Stimulated activated CD4-positive, alpha-beta T cell treated with anti-CD3 and anti-CD28 coated beads, Interleukin-2, amount 100 ng/mL, for 4 hours (primary cell): ENCODE data around the gene CRB2.

Experiments
- DNase-seq: peaks from one replicate; pipeline ENCODE4 v3.0.0-alpha.2; 2020; ENCODE audit warnings: low read depth

CRB2 gene

DNA sequence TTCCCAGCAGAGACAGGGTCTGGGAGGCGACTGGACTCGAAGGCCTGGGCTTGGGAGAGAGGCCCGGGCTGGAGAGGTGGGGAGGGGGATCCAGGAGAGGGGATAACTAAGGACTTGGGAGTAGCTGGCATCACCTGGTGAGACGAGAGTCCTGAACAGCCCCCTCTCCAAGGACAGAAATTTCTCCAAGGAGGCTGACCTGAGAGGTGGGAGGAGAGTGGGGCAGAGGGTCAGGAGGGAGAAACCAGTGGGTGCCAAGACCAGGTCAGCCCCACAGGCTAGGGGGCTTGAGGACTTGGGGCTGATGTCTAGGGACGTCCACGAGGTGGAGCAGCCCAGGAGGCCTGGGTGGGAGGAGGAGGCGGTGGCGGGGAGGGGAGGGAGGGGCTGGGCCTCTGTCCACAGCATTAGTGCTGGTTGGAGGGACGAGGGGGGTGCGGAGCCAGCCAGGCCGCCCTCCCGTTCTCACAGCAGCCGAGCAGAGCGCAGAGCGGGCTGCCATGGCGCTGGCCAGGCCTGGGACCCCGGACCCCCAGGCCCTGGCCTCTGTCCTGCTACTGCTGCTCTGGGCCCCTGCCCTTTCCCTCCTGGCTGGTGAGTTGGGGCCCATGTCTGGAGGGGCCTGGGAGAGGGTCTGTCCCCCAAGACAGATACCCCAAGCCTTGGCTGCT, at the start of gene CRB2:
TSS of gene CRB2 (plus strand) at position 437 of the 671 bp plus-strand sequence. CDS start at position 501, 64 bp downstream.
- DNase-seq: no peak

DNA sequence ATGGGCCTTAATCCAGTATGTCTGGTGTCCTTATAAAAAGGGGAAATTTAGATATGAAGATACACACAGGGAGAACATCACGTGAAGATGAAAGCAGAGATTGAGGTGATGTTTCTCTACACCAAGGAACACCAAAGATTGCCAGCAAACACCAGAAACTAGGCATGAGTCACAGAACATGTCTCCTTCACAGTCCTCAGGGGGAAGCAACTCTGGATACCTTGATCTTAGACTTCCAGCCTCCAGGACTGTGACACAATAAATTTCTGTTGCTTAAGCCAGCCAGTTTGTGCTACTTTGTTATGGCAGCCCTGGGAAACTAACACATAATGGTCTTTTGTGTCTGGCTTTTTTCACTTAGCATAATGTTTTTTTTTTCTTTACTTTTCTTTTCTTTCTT, 46.4 kb upstream of the CRB2 start:
- DNase-seq: no peak

DNA sequence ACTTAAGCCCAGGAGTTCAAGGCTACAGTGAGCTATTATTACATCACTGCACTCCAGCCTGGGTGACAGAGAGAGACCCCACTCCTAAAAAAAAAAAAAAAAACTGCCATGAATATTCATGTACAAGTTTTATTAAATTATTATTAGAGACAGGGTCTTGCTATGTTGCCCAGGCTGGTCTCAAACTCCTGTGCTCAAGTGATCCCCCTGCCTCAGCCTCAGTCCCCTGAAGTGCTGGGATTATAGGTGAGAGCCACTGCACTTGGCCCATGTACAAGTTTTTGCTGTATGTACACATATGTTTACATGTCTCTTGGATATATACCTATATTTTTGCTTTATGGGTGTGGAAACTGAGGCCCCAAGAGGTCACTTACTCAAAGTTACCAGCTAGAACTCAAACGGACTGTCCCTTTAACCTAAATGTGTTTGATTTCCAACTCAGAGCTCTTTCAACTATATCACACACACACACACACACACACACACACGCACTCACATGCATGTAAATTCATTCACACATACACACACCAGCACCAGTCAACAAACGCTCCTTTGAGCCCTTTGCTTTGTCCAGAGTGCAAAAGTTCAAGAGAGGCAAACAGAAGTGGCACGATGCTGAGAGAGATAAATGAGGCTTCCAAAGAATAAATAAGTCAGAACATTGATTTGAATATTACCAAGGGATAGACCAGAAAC, 45.3 kb upstream of the CRB2 start:
- DNase-seq: no peak

DNA sequence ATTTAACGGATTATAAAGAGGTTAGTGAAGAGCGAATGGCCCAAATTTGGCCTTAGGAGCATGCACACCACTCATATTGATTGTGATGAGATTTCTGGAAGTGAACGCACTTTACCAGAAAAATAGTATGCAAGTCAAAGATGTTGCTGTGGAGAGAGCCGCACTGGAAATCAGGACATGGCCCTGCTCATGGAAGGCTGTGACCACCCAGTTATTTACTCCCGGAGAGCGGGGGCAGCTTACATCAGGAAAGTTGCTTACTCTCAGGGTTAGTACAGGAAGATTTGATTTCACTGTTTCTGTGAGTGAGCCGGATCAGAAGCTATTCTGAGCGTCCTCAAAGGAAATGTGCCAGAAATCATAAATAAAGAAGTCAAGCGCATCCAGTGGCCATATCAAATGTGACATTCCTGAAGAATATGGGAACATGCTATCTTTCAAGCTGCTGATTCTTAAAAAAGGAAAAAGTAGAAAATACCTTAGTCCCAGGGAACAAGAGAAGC, 44.7 kb upstream of the CRB2 start:
- no peak for DNase-seq

DNA sequence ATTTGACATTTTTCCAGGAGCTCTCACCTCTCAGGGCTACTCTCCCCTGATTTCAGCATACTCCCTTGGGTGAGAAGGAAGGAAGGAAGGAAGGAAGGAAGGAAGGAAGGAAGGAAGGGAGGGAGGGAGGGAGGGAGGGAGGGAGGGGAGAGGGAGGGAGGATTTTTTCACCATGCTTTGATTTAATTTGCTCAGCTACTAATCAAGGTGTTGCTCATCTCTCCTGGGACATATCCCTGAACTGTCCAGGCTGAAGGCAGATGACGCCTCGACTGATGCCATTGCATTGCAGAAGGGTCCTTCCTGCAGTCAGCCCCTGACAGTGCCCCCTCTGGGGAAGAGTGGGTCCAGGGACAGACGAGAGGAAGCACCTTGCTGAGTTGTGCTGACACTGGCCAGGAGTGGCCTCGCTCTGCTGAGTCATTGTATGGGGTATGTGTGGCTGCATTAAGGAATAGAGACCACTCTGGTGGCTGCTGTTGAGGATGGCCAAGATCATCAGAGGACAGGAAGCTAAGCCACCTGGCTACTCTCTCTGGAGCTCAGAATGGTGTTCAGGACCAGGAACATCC, 43.6 kb upstream of the CRB2 start:
- DNase-seq: no peak

DNA sequence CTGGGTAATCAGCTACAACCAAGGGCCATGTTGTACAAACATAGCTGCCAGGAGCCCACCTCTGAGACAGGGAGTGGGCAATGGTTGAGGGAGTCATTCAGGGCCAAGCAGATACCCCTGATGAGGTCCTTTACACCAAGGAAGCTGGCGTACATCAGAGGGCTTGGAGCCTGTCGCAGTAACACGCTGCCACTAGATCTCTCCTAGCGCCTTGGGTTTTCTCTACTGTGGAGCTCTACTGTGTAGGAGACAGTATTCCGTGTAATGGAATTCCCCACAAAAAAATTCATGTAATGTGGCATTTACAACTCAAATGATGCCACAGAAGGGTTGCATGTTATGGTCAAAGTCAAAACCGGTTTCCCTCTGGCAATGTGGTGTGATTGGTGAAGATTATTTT, 41.4 kb upstream of the CRB2 start:
- DNase-seq: no peak

DNA sequence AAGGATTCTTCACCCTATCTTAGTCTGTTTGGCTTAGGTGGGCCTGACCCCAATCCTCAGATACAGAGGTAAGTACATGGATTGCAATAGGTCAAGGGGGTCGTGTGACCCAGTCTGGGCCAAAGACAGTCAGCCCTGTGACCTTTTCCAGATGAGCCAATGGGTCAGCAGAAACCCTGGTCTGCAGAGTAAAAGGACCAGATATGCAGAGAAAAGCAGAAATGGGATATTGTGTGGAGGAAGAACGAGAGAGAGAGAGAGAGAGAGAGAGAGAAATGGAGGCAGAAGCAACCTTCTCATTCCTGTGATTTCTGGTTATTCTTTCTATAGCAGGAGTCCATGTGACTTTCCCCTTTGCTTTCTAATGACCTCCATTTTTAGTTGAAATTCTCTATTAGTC, 40.4 kb upstream of the CRB2 start:
- no peak for DNase-seq

DNA sequence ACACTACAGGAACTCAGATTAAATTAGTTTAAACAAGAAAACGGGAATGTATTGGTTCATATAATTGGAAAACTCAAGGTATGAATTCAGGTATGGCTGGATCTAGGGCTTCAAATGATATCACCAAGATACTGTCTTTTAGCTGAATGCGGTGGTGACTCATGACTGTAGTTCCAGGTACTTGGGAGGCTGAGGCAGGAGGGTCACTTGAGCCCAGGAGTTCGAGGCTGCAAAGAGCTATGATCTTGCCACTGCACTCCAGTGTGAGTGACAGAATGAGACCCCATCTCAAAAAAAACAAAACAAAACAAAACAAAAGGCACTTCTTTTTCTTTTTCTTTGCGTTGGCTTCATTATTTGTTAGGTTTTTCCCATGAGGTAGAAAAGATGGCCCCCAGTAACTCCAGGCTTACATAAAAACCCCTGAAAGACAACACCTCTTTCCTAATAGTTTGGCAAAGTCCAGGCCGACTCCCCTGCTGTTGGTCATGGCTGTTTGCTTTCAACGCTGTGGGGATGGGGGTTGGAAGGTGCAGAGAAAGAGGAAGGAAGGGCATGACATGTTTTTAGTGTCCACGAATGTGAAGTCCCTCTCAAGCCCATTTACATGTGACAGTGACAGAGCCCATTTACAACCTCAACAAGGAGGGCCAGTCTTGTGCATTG, 39.8 kb upstream of the CRB2 start:
- no peak for DNase-seq

DNA sequence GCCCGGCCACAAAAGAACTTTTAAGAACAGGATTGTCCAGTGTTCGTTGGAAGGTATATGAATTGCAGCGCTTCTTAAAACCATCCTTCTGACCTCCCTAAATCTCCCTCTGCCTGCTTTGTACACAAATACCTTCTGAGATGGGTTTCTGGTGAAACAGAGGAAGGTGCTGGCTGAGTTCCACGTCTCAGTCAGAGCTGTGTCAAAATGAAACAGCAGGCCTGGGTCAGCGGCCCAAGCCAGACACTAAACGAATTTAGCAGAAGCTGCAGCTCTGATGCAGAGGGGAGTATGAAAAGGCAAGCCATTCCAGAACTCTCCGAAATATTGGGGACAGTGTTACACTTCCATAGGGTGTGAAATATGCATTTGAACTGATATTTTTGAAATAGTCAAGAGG, 37.8 kb upstream of the CRB2 start:
- no peak for DNase-seq

DNA sequence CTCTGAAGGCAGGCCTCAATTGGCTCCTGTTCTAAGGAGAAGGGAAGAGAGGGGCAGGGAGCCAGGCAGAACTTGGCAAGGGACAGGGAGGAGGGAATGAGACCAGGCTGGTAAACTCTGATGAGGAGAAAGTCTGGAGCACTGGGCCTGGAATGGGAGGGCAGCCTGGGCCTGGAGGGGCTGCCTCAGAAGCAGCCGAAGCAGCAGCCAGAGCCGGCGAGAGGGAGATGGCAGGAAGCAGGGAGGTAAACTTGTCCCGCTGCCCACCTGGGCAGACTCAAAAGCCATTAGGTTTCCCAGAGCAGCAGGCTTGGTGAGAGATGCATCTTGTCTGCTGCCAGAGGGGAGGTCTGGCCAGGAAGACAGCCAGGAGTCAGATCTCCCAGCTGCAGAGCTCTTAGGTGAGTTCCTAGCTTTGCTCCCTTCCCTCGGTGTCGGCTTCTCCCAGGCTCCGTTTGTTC, 37.0 kb upstream of the CRB2 start:
- DNase-seq: no peak

DNA sequence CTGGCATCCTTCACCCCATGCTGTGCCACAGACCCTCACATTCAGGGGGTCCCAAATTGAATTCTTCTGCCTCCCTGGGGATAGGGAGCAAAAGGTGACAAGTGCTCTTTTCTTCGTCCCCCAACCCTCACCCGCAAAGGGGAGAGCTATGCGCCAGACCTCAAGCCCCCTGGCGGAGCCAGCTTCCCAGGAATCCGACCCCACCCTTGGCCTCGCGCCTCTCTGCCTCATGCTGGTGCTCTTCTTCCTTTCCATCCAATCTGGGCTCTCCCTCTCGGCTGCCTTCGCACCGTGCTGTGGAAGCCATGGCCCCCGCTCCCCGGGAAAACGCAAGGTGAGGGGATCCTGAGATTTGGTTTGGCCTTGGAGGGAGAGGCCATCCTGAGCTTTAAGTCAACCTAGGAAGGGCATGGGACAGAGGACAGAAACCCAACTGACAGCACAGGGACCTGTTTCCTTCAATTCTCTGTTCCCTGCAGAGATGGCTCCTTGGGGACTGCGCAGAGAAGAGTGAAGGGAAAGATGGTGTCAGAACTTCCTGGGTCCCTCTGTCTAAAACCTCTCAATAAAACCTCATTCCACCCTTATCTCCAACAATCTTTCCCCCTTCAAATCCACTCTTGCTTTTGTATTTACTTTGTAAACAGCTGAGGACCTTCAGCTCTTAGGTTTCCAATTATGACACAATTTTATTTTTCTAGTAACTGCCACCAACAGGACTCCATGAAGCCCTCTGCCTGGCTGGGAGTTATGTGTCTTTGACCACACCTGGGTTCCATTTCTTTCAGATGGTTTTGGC, 36.3 kb upstream of the CRB2 start:
- DNase-seq: no peak

DNA sequence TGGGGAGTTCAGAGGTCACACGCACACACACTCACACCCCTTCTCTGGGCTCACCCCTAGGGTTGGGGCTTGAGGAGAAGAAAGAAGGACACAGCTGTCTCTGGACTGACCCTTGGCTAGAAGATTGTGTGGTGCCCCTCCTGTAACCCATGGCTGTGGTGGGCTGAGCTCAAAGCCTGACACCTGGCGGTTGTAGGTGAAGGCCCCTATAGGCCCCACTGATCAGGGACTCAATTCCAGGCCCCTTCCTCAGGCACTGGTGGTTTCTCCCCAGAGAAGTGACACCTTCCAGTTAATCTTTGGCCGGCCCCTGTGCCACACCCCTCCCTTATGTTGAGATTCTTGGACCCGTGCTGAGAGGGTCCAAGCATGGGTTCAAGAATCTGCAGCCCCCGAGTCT, 35.2 kb upstream of the CRB2 start:
- no peak for DNase-seq

DNA sequence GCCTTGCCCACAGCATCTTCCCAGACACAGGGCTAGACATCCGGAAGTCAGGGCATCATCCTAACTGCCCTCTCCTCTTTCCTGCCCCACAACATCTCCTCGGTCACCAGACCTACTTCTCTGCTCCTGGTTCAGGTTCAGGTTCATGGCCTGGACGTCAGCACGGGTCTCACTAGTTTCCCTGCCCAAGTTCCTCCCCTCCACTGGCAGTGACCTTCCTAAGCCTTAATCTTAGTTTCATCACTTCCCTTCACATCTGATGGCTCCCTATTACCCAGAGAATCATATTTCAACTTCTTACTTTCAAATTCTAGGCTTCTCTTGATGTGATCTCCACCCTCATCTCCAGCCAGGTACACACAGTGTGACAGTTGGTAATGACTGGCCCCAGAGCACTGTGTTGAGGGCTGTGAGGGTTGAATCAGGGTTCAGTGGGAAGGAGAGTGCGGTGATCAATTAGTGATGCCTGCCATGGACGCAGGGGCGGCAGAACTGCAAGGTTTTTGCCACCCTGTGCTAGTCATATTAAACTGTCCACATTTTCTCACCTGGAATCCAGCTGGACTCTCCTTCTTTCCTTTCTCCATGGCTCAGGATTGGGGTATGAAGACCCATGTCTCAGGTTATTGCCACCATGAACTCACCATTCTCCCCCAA, 34.3 kb upstream of the CRB2 start:
- no peak for DNase-seq

DNA sequence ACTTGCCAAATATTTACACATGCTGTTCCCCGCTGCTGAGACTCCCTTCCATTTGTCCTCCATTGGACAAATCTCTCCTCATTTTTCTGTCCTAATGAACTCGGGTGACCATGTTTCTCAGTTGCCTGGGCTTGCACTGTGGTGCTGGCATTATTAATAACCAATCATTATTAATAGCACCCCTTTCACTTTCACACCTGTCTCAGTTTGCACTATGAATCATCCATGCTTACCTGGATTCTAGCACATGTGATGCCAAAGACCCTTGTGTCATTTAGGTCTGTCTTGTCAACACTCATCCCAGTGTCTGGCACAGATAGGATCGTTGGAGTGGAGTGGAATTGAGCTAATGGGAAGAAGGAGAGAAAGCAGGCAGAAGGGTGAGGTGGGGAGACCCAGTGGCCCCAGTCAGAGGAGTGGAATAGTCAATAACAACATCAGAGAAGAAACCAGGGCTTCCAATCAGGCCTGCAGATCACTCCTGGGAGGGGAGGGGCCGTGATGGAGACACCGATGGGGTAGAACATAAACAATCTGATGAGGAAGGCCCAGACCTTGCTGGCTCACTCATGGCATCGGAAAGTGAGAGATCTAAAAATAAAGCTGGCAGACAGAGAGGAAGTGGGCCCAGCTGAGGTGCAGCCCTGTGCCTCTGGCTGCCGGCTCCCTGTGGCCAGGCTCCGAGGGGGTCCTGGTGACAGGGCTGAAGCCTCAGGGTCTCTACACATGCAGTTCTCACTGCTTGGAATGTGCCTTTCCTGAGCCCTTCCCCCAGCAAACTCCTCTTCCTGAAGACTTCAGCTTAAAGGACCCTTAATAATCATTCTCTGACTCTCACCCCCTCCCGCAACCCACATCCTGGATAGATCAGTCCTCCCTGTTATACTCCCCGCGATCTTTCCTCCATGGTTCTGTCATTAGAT, 33.5 kb upstream of the CRB2 start:
- peak; percentile 25 for DNase-seq

DNA sequence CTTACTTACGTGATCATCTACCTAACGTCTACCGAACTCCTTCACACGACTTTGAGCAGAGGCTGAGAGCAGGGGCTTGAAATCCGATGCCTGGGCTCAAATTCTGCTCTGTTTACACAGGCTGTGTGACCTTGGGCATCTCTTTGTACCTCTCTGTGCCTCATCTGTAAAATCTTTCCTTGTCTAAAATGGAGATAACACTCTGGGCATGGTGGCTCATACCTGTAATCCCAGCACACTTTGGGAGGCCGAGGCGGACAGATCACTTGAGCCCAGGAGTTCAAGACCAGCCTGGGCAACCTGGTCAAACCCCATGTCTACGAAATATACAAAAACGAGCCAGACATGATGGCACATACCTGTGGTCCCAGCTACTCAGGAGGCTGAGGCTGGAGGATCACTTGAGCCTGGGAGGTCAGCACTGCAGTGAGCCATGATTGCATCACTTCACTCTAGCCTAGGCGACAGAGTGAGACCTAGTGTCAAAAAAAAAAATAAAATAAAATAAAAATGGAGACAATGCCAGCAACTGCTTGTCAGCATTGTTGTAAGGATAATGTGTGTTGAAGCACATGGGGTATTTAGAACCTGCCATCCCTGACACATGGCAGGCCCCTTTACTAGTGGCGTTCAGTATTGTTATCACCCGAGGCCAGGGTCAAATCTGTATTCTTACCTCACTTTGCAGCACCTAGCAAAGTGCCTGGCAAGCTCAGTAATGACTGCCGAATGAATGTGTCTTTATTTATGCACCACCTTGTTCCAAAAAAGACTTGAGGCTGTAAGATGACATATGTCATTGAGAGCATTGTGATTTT, 32.6 kb upstream of the CRB2 start:
- DNase-seq: no peak

DNA sequence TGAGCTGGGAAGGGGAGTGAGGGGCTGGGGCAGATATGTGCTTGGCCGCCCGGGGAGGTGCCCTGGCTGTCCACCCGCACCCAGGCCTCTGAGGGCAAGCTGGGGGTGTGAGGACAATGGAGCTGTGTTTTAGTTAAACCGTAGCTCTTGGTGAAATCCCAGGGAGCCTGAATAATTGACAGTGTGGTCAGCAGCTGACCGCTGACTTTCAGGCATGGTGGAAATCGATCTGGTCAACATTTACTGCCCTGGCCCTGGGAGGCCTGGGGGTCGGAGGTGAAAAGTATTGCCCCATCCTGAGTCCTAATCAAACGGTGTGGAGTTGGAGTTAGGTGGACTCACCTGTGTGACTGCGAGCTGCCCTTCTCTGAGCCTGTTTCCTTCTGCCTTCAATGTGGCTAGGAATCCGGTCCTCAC, 31.2 kb upstream of the CRB2 start:
- DNase-seq: no peak

DNA sequence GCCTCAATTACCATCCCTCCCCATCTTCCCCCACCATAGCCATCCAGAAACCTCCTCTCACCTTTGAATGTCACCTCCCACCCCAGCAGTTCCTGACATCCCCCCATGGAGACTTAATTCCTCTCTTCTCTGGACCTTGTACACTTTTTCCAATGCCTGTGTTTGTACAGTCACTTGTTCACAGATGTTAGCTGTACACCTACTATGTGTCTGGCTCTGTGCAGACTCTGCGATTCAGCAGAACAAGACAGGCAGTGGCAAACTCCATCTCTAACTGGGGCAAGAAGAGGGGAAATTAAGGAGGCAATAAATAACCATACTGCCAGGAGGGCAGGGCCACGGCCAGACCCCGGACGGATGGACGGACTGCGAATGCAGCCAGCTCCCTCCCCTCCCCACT, 29.8 kb upstream of the CRB2 start:
- no peak for DNase-seq

DNA sequence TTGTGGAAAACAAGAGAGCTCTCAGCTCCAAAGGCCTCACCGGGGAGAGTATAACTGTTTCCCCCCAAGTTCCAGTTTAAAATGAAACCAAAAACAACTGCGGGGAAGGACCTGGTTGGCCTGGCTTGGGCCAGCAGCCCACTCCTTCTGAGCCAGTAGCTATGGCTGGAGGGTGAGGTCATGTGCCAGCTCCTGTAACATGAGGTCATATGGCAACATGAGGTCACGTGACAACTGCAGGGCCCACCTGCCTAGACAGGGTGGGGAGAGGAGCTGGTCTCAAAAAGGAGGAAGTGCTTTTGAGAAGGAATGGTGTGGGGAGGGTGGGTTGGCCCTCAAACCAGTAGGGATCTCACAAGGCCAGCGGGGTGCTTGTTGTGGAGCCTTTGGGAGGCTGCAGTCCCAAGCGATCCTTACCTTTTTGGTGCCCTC, 29.3 kb upstream of the CRB2 start:
- DNase-seq: no peak

DNA sequence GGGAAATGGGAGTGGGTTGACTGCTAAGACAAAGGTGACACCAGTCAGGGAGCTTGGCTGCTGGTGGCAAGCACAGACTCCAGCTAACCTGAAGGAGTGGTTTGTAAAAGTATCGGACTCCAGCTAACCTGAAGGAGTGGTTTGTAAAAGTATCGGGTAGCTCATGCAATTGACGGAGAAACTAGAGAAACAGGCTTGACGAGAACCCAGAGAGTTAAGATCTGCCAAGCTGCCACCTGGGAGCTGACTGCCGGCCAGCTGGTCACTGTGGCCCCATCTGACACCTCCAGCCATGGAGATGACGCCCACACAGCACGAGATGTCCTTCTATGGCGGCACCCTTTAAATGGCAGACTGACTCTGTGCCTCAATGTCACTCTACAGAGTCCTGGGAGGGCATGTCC, 28.3 kb upstream of the CRB2 start:
- DNase-seq: no peak
